Mesodermal cell (in vitro differentiated cells): ENCODE measurements around the gene FAM241B.
A peak's percentile ranks its signal among the peaks of the same experiment; 100 is the strongest.

ENCODE experiments used
- H3K27ac ChIP-seq: 2 replicates; pipeline ENCODE4 v1.7.0; 2013; ENCODE audit warnings: mild to moderate bottlenecking, low read depth, low read length, moderate library complexity; ENCODE audit not compliant: severe bottlenecking
- H3K36me3 ChIP-seq: 2 replicates; pipeline ENCODE4 v1.7.1; 2013; ENCODE audit warnings: mild to moderate bottlenecking, low read length, moderate library complexity; ENCODE audit not compliant: control insufficient read depth, insufficient read depth
- H3K4me1 ChIP-seq: one replicate; pipeline ENCODE4 v1.7.1; 2013; ENCODE audit warnings: mild to moderate bottlenecking, low read length; ENCODE audit not compliant: insufficient read depth, control insufficient read depth, poor library complexity, severe bottlenecking
- H3K4me3 ChIP-seq: 2 replicates; pipeline ENCODE4 v1.7.0; 2013; ENCODE audit warnings: low read length, control low read depth, mild to moderate bottlenecking; ENCODE audit not compliant: insufficient read depth, poor library complexity, severe bottlenecking; ENCODE audit errors: extremely low read depth
- H3K9me3 ChIP-seq: 2 replicates; pipeline ENCODE4 v1.7.1; 2013; ENCODE audit warnings: mild to moderate bottlenecking, low read length, moderate library complexity; ENCODE audit not compliant: control insufficient read depth
- WGBS, 2 experiments: methylation state at CpG; one replicate each; pipeline ENCODE4 v1.1.5; 2013; ENCODE audit warnings: missing lambda C conversion rate in 2 of 2; ENCODE audit not compliant: insufficient coverage in 2 of 2; 5-methylcytosine and 5-hydroxymethylcytosine counted together

FAM241B gene

GRCh38 chr10:69619626-69620025, 10.4 kb upstream of the FAM241B start:
- Histone ChIP-seq H3K27ac (no peak overlapping the region), H3K4me1 (no peaks in the 10 kb centered on the region), H3K9me3 (no peaks in the 10 kb centered on the region), H3K36me3 (no peaks in the 10 kb centered on the region), H3K4me3 (no peak overlapping the region)
- WGBS, 2 experiments: 84 to 89% methylated on average over 4 to 7 of the region's 7 CpGs

GRCh38 chr10:69620625-69621024, 9.4 kb upstream of the FAM241B start:
- WGBS, 2 experiments: 80 to 84% methylated on average over 2 of the region's 5 CpGs
- Histone ChIP-seq H3K4me3 (no peak overlapping the region), H3K9me3 (no peaks in the 10 kb centered on the region), H3K27ac (no peak overlapping the region), H3K4me1 (no peaks in the 10 kb centered on the region), H3K36me3 (no peaks in the 10 kb centered on the region)

DNA sequence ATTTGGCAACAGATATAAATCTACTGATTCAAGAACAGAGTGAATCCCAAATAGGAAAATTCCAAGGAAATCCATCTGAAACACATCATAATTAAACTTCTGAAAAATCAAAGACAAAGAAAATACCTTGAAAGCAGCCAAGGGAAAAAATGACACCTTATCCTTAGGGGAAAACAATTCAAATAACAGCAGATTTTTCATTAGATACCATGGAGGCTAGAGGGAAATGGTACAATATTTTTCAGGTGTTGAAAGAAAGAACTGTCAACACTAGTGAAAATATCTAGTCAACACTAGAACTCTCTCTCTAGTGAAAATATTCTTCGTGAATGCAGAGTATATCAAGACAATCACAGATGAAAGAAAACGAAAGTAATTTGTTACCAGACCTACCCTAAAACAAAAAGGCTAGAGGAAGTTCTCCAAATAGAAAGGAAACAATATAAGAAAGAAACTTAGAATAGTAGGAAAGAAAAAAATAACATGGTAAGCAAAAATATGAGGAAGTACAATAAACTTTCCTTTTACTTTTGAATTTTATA, 5.7 kb upstream of the FAM241B start:
- no CpG with 5 or more reads among the region's 2 CpGs for WGBS, 2 experiments
- Histone ChIP-seq H3K36me3 (no peaks in the 10 kb centered on the region), H3K4me1 (no peaks in the 10 kb centered on the region), H3K27ac (no peak overlapping the region), H3K4me3 (no peak overlapping the region), H3K9me3 (no peaks in the 10 kb centered on the region)

DNA sequence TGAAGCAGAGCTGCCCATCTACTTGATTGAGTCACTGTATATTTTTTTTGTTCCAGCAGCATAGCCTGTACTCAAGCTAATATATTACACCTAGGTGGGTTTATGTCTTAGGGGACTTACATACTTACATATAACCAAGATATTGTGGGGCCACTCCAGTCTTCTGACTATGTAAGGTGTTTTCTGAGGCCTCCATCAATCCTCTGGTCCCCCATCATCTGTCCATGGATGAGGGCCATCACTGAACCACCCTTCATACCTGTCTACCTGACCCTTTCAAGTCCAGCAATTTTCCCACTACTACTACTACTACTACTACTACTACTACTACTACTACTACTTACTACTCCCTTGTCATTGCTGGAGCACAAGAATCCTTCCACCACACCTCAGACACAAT, 3.2 kb upstream of the FAM241B start:
- Histone ChIP-seq H3K36me3 (no peaks in the 10 kb centered on the region), H3K4me3 (no peak overlapping the region), H3K9me3 (no peaks in the 10 kb centered on the region), H3K4me1 (no peaks in the 10 kb centered on the region), H3K27ac (no peak overlapping the region)

GRCh38 chr10:69628891-69629290, 1.2 kb upstream of the FAM241B start:
- no peaks in the 10 kb centered on the region for H3K9me3 ChIP-seq
- H3K4me3 ChIP-seq: no peak overlapping the region
- no peaks in the 10 kb centered on the region for H3K4me1 ChIP-seq
- WGBS, 2 experiments: 93 to 94% methylated on average over 2 to 3 of the region's 6 CpGs
- no peaks in the 10 kb centered on the region for H3K36me3 ChIP-seq
- no peak overlapping the region for H3K27ac ChIP-seq

DNA sequence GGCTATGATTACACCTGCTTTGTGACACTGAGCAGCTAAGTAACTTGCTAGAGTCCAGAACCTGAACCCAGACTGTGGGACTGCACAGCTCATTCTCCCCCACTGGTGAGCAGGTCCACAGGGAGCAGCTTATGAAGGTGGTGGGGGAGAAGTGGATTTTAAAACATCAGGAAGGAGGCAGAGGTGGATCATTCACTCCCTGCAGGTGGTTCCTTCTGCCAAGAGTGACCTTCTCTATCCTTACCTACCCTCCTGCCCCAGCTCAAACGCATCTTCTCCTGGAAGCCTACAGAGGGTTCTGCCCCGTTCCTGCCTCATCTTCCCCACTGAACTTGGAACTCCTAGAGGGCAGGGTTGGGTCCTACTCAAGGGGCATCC, 539 bp upstream of the FAM241B start:
- Histone ChIP-seq H3K36me3 (no peaks in the 10 kb centered on the region), H3K4me3 (peak overlapping the region; percentile 52), H3K27ac (no peak overlapping the region), H3K9me3 (no peaks in the 10 kb centered on the region), H3K4me1 (no peaks in the 10 kb centered on the region)
- WGBS, 2 experiments: 92 to 100% methylated on average over 2 of the region's 2 CpGs

GRCh38 chr10:69630651-69631400, 779 bp downstream of the FAM241B start:
- peak overlapping the region; percentile 52 for H3K4me3 ChIP-seq
- H3K9me3 ChIP-seq: no peaks in the 10 kb centered on the region
- 53 to 63% methylated on average over 21 to 24 of the region's 24 CpGs for WGBS, 2 experiments
- no peaks in the 10 kb centered on the region for H3K4me1 ChIP-seq
- H3K27ac ChIP-seq: no peak overlapping the region
- no peaks in the 10 kb centered on the region for H3K36me3 ChIP-seq

GRCh38 chr10:69631566-69631965, 1.5 kb downstream of the FAM241B start:
- WGBS, 2 experiments: 92 to 100% methylated on average over 6 of the region's 7 CpGs
- H3K27ac ChIP-seq: no peak overlapping the region
- no peaks in the 10 kb centered on the region for H3K9me3 ChIP-seq
- no peaks in the 10 kb centered on the region for H3K36me3 ChIP-seq
- no peak overlapping the region for H3K4me3 ChIP-seq
- H3K4me1 ChIP-seq: no peaks in the 10 kb centered on the region

DNA sequence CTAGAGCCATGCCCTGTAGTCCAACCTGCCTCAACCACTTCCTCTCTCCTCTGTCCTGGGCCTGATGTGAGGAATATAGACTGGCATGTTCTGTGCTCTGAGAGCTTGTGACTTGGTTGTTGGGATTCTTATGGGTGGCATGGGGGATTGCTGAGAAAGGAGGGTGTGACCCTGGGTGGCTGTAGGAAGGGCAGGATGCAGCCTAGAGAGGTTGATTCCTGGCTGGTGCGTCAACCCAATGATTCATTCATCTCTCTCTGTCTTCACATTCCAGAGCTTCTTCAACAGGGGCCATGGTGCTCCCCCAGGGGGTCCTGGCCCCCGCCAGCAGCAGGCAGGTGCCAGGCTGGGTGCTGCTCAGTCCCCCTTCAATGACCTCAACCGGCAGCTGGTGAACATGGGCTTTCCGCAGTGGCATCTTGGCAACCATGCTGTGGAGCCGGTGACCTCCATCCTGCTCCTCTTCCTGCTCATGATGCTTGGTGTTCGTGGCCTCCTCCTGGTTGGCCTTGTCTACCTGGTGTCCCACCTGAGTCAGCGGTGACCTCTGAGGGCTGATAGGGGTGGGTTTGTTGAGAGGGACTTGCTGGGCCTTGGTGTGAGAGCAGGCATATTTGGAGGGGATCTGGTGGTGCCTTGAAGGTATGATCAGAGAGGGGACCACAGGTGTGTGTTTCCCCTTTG, 2.6 kb downstream of the FAM241B start:
- H3K36me3 ChIP-seq: no peaks in the 10 kb centered on the region
- H3K4me3 ChIP-seq: no peak overlapping the region
- H3K27ac ChIP-seq: no peak overlapping the region
- H3K9me3 ChIP-seq: no peaks in the 10 kb centered on the region
- WGBS, 2 experiments: 93% methylated on average over 6 of the region's 7 CpGs
- no peaks in the 10 kb centered on the region for H3K4me1 ChIP-seq

- no peaks in the 10 kb centered on the region for H3K9me3 ChIP-seq
- no peaks in the 10 kb centered on the region for H3K36me3 ChIP-seq
- H3K27ac ChIP-seq: no peak overlapping the region
- H3K4me3 ChIP-seq: no peak overlapping the region
- WGBS, 2 experiments: 92 to 93% methylated on average over 11 of the region's 14 CpGs
- H3K4me1 ChIP-seq: no peaks in the 10 kb centered on the region
Measured at GRCh38 chr10:69633673-69634635, 3.9 kb downstream of the FAM241B start.
